ENCODE data around the gene PLSCR5.

The PLSCR5 gene

DNA sequence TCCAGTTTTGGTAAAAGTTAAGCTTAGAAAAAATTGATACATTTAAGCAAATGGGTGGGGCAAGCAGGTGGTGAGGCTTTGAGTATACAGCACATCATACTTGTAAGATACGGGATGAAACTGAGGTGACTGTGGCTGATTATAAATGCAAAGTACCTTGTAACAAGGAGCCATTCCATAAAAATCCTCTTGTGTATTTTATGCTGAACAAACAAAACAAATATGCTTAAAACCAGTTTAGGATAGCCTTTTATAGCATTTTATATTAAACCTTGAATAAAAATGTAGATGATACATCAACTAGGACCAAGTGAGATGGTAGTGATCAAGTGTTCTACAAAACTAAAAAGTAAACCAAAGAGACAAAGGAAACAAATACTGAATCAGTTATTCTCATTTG, 64.2 kb downstream of the PLSCR5 start:
- DNase-seq (ENCODE audit: extremely low read depth, low read depth): no peak
- TF ChIP-seq, protein P1, sequence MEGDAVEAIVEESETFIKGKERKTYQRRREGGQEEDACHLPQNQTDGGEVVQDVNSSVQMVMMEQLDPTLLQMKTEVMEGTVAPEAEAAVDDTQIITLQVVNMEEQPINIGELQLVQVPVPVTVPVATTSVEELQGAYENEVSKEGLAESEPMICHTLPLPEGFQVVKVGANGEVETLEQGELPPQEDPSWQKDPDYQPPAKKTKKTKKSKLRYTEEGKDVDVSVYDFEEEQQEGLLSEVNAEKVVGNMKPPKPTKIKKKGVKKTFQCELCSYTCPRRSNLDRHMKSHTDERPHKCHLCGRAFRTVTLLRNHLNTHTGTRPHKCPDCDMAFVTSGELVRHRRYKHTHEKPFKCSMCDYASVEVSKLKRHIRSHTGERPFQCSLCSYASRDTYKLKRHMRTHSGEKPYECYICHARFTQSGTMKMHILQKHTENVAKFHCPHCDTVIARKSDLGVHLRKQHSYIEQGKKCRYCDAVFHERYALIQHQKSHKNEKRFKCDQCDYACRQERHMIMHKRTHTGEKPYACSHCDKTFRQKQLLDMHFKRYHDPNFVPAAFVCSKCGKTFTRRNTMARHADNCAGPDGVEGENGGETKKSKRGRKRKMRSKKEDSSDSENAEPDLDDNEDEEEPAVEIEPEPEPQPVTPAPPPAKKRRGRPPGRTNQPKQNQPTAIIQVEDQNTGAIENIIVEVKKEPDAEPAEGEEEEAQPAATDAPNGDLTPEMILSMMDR (IDR thresholded peaks at IDR 0.05; ENCODE audit: low read depth, low read length): no peak

- no peak for DNase-seq (ENCODE audit: extremely low read depth, low read depth)
- TF ChIP-seq, protein P1 (IDR thresholded peaks at IDR 0.05; ENCODE audit: low read depth, low read length): no peak
These were observed 64.9 kb downstream of the PLSCR5 start for GRCh38 chr3:146540236-146540635.

- no peak for DNase-seq (ENCODE audit: extremely low read depth, low read depth)
- TF ChIP-seq, protein P1 (IDR thresholded peaks at IDR 0.05; ENCODE audit: low read depth, low read length): no peak
These were observed 65.8 kb downstream of the PLSCR5 start for GRCh38 chr3:146539315-146539714.

GRCh38 chr3:146537603-146538002, 67.5 kb downstream of the PLSCR5 start:
- DNase-seq (ENCODE audit: extremely low read depth, low read depth): no peak
- TF ChIP-seq, protein P1 (IDR thresholded peaks at IDR 0.05; ENCODE audit: low read depth, low read length): no peak

GRCh38 chr3:146536681-146537080, 68.5 kb downstream of the PLSCR5 start:
- no peak for DNase-seq (ENCODE audit: extremely low read depth, low read depth)
- TF ChIP-seq, protein P1 (IDR thresholded peaks at IDR 0.05; ENCODE audit: low read depth, low read length): no peak
